ENCODE data around the gene ADARB2.

The ADARB2 gene

DNA sequence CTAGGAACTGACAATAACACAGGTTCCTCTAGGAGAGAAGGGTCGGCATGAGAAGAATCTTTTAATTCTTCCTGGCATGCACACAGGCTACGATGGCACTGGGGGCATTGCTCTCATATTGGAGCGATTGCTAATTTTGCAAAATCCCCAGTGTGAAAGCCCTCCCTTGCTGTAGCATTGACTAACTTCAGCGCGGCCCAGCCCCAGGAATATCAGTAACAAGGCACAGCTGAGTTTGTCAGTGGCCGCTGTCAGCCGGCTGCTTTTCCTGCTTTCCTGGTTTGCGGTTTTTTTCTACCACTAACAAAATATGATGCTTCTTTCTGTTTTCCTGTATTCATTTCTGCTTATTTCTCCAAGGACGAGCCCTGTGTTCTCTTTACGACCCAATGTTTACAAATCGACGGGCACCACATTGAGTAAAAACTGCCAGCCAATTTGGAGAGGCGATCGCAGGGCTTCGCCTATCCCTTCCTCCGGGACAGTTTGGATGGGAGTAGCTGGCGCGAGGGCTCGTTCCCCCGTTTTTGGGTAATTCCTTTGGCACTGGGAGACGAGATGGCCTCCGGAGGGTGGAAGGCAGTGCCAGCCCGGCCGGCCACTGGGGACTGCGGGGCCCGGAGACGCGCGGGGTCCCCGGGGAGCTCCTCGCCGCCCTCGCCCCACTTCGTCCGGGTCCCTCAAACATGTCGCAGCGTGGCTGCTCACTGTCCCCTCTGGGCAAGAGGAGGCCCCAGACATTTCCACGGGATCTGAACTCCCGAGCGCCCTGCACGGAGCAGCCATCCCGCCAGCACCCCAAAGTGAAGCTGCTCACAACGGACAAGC lies 967 bp downstream of the ADARB2 start:
- no peak for DNase-seq (ENCODE audit: low read depth, low spot score)

DNA sequence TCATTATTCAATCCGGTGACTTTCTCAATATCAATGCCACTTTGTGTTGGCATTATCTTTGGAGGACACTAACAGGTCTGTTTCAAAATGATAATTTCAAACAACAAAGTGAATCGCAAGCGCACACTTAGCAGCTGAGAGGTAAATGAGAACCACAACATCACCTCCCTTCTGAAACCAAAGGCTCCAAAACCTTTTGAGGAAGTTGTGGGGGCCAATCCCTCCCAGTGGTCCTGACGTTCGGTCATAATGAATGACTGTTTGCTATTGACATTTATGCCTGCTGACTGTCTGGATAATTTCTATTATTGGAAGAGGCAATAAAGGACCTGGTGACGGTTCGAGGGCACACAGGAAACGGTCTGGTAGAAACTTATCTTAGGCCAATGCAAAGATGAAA lies 1.8 kb downstream of the ADARB2 start:
- DNase-seq (ENCODE audit: low read depth, low spot score), result no peak

DNA sequence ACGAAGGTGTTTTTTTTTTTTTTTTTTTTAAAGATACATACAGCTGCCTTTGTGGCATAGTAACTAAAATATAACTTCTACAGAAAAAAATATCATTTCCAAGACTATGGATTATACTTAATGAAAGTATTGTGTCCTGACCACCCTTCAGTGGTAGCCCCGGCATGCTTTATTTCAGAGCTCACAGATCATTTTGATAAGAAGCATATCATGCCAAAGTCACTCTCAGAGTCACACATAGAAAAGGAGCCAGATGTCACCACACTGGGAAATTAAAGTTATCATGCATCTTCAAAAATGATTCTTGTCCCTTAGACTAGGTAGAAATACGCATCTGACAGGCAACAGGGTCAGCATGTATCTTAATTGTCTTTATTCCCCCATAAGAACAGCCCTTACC lies 3.0 kb downstream of the ADARB2 start:
- DNase-seq (ENCODE audit: low read depth, low spot score), result no peak

DNA sequence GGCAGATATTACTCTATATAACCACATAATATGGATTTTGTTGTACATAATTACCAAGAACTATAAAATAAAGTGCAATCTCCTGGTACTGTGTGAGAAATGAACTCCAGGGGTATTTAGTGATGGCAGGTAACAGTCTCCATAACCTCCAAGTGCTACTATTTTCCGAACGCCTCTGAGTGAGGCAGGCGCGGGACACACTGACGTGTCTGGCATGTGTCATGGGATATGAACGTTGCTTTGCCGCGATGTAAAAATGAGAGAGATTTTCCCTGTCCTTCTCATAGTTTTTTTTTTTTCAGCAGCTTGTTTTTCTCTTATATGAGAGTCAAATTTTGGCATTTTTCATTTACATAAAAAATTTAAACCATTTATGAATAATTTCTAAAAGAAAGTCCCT lies 3.6 kb downstream of the ADARB2 start:
- no peak for DNase-seq (ENCODE audit: low read depth, low spot score)

DNA sequence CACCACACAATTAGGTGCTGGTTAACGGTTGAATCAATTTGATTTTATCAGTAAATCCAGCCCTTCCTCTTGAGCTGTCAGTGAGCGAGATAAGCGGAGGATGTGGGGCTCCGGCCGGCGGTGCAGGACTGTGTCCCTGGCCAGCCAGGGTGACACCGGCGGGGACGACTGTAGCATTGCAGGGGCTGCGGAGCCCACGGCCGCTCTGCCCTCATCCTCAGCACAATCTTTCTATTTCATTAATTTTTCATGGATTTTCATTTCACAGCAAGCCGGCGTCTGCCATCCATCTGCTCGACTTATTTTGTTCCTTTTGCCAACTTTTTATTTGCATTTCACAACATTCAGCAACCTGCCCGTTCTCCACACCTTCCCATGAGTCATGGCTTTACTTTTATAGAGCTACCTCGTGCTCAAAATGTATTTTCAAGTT lies 4.7 kb downstream of the ADARB2 start:
- DNase-seq (ENCODE audit: low read depth, low spot score), result no peak

DNA sequence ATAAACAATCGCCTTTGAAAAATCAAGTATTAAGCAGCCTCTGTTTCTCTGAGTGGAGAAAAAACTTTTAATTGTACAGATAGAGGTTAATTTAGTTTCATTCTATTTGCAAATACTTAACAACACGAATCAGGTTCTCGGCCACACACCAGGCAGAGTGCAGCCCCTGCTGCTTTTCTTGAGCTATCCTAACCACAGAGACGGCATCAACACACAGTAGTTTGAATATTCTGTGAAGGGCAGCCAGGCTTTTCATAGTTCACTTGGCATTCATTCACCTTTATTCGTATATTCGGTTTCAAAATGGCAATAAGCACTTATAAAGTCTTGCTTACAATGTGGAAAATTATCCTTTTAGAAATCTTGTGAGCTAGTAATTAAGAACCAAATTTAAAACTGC lies 5.7 kb downstream of the ADARB2 start:
- no peak for DNase-seq (ENCODE audit: low read depth, low spot score)

DNA sequence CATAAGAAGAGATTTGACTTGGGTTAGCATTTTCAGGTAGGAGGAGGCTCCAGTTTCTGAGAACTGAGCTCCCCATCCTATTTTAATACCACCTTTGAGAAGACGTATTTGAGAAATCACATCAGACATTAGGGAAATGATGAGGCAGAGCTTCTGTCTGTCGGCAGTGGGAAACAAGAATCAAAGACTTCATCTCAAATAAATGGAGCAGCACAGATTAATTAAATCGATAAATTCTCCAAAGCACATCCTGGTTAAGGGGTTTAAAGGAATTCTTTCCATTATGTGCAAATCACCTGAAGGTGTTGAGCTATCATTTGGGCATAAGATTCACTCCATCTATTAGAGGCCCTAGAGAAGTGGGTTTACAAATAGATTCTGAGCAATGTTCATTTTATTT lies 7.6 kb downstream of the ADARB2 start:
- no peak for DNase-seq (ENCODE audit: low read depth, low spot score)

DNA sequence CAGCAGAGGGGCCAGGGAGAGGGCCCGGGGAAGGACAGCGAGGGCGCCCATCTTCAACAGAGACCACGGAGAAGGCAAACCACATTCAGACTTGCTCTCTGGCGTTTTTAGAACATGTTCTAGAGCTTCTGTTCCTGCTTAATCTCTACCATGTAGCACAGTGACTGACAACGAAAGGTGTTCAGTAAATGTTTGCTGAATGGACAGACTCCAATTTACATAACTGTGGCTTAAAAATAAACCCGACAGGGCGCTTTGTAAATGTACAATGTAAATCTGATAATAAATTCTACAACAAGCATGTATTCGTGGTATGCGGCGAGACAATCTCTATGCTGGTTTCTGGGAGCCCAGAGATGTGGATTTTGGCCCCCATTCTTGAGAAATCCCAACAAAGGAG lies 10.5 kb downstream of the ADARB2 start:
- DNase-seq (ENCODE audit: low read depth, low spot score), result no peak

DNA sequence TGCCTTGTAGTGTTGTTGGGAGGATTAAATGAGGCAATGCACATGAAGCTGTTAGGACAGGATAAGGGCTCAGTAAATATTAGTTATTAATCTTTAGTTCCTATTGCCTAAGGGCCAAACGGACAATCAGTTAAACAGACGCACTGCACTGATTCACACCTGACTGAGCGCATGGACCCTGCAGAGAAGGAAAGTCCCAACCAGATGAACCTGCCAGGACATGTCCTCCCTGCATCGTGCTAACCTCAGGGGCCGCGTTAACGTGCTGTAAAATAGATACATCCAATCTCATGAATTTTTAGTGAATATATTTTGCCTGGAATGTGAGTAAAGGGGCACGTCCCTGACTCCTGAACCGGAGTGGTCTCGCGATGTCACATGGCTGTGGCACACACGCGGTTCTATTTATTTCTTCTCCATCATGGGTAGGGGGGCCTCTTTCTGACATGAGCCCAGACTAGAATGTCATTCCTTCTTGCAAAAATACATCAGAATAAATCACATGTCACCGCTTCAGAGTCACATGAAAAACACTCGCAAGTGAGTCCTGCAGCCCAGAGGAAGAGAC lies 12.3 kb downstream of the ADARB2 start:
- DNase-seq (ENCODE audit: low read depth, low spot score), result no peak

DNA sequence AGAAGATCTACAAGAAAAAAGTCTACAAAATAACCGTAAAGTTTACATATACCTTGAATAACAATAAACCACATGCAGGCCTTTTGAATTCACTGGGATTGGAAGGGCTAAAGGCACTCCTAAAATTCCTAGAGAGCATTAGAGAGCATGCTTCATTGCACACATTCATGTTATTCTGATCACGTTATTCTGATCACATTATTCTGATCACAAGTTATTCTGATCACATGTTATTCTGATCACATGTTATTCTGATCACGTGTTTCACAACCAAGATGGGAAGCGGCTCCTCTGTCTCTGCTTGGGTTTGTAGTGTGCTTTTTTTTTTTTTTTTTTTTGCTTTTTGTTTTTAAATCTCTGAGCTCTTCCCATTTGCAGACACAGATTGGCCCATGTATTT lies 20.5 kb downstream of the ADARB2 start:
- DNase-seq (ENCODE audit: low read depth, low spot score), result no peak

DNA sequence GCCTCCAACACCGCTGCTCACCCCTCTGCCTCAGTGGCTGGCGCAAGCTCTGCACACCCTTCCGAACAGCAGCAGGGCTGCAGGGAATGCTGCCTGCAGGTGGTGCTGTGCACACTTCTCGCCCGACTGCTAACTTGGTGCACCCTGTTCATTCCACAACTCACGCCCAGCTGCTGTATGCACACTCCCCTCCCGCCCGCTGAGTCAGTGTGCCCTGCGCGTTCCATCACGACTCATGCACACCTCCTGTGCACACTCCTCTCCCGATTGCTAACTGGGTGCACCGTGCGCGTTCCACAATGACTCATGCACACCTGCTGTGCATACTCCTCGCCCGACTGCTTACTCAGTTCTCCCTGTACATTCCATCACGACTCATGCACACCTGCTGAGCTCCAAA lies 21.5 kb downstream of the ADARB2 start:
- DNase-seq (ENCODE audit: low read depth, low spot score), result no peak

DNA sequence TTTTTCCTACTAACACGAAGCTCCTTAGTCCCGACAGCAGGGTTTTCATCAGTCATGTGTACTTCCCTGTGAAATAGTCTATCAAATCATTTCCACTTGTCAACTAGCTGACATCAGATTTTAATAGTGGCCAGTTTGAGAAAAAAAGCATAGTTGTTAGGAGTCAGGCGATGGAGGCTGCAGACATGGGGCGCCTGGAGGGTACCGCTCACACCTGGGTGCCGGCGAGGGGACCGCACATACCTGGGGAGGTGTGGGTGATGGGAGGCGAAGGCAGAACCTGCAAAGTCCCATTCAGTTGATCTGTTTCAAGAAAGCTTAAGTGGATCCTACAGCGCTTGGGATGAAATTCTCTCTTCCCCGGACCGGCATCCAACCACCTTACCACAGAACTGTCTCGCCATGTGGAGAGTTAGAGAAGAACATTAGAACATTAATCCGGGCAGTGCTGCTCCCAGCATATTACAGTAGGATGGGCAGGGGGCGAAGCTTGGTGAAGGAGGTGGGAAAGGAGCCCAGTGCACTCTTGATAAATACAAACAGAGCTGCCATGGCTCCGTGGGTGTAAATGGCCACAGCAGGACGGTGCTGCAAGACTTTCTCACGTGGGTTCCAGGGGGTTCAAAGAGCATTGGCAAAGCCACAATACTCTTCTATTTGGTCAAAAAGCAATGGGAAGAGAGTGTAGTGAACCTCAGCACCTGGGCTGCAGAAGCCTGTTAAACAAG lies 24.2 kb downstream of the ADARB2 start:
- DNase-seq (ENCODE audit: low read depth, low spot score), result no peak

DNA sequence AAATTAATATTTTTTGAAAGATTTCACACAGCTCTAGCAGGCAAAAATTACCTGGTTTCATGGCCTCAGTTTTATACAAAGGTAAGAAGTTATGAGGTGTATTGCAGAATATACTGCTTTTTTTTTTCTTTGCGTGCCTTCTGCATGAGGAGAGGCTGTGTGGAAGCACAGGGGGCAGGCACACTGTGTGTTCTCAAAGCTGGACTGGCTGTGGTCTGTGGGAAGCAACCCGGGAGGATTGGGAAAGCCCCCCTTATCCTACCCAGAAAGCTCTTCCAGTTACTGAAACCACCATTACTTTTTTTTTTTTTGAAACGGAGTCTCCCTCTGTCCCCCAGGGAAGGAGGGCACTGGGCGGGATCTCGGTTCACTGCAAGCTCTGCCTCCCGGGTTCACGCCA lies 25.0 kb downstream of the ADARB2 start:
- DNase-seq (ENCODE audit: low read depth, low spot score), result no peak

DNA sequence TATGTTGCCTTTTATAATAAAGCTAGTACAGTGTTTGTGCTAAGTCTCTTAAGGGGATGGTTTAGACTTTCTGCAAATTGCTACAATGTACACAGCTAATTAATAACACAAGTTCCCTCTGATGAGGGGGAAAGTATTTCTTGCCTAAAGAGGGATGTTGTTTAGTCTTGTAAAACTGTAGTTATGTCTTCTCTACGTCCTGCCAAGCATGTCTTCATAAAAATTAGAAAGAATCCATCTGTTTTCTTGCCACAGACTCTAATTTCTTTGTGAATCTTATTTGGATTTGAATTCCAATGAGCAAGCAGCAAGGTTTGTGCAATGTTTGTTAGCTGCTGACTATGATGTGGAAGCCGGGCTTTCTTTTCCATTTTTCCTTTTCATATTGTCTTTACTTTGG lies 28.2 kb downstream of the ADARB2 start:
- DNase-seq (ENCODE audit: low read depth, low spot score), result no peak

DNA sequence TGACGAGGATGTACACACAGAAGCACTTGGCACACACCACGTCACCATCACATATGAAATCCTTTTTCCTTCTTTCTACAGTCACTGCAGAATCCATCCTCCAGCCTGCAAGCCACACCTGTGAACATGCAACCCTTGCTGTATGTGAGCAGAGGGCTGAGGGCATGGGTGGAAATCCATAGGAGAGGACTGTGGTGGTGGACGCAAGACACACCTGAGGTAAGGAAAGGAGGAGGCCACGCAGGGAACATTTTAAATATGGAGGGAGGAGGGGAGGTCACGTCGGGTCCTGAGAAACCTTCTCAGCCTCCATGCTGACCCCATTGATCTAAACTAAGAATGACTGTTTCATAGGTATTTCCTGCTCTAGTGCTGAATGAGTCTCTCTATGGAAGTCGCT lies 28.6 kb downstream of the ADARB2 start:
- no peak for DNase-seq (ENCODE audit: low read depth, low spot score)

DNA sequence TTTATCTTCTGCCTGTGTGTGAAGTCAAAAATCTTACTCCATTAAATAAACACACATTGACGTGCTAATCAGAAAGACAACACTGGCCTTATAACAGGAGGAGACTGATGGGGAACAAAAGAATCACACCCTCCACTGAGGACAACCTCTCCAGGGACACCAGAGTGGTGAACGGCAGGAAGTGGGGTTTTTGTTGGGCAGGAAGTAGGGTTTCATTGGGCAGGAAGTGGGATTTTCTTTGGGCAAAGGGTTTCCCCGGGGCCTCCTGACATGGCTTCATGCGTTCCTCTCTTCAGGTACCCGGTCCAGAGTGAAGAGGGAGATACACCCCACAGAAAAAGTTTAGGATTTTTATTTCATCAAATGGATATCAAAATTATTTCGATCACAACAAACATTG lies 30.6 kb downstream of the ADARB2 start:
- no peak for DNase-seq (ENCODE audit: low read depth, low spot score)

DNA sequence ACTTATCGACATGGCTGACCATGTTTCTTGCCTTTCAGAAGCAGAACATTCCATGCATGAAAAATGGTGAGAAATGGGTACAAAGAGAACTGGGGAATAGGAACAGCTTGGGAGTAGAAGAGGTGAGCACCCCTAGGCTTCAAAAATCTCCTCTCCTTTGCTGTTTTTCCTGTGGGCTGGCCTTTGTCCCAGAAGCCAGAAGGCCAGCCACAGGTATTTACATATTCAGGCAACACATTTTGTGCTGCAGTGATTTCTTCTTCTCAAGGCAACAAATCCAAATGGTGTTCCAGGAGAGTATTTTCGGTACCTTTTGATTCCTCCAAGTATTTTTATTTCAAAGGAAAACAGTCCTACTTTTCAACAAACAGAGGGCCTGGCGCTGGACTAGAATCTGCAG lies 31.1 kb downstream of the ADARB2 start:
- DNase-seq (ENCODE audit: low read depth, low spot score), result no peak

DNA sequence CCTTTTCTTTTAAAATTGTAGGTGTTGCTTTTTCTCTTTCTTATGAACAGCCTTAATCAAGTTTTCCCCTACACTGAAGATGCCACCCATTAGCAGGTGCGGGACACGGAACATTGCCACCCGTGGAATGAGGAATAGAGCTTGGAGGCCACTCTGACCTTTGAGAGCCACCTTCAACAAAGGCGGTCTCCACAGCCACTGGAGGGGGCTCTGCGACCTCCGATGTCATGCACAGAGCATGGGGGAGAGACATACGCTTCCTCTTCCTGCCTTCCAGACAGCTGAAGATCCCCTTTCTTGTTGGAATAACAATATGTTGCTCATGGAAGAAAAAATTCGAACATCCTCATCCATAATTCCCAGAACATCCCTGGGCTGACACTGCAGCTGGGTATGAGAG lies 39.1 kb downstream of the ADARB2 start:
- DNase-seq (ENCODE audit: low read depth, low spot score), result no peak

DNA sequence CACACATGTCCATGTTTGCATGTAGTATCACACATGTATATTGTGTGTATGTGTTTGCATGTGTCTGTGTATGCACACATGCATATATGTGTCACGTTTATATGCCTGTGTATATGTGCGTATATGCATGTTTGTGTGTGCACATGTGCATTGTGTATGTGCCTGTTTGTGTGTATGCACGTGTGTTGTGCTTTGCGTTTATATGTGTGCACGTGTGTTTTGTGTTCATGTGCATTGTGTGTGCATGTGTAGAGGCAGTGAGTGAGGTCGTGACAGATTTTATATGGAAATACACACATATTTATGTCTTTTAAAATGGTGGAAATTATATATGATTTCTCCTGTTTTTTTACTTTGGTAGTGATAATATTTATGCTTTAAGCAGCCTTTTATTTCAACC lies 41.2 kb downstream of the ADARB2 start:
- DNase-seq (ENCODE audit: low read depth, low spot score), result no peak

DNA sequence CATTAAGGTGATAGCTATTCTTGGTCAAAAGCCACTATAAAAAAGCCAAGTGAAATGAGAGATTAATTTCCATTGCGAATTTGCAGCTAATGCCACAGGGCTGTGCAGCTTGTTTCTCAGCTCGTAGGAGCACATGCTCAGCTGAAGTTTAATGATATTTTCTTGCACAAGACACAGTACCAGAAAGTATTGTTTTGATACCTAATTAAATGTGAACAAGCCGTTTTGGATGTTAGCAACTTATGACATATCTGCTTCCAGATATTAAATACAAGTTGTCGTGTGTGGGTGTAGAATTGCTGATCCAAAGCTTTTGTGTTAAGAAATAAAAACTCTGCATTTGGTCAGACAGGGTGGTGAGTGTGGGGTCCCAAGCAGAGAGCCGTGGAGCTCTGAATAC lies 47.2 kb downstream of the ADARB2 start:
- DNase-seq (ENCODE audit: low read depth, low spot score), result no peak

DNA sequence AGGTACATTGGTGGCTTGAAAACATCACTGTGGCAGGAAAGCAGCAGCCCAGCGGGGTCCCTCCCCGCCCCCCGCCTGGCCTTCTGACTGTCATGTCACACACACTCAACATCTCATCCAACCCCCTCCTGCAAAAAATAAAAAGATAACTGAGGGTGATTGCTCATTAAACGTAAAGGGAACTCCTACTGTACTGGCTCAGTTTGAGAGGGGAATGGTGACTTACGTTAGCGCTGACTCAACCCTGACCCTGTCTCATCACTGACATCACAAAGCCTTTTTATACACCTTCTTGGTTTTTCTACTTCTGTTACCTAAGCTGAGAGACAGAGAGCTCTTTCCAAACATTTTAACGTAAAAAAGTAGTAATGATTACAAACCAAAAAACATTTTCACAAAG lies 48.8 kb downstream of the ADARB2 start:
- no peak for DNase-seq (ENCODE audit: low read depth, low spot score)

DNA sequence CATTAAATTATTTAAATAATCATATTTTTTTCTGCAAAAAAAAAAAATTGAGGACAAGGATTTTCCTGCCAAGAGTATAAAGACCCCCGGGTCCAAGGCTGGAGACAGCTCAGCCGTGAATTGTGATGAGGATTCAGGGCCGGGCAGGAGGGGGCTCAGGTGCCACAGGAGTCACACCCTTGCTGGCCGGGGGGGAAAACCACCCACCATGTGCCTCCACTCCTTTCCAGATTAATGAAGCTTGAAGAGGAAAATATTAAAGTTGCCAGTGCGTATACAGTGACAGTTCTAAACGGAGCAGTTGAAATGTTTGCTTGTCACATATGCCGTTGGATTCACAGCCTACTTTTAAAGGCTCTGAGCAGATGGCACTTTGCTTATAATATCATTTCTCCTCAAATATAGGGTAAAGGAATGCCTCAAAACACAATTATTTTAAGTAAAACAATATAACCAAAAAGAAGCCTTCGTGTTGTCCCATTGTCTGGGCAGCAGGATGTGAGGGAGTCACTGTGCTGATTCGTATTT lies 49.6 kb downstream of the ADARB2 start:
- DNase-seq (ENCODE audit: low read depth, low spot score), result no peak

DNA sequence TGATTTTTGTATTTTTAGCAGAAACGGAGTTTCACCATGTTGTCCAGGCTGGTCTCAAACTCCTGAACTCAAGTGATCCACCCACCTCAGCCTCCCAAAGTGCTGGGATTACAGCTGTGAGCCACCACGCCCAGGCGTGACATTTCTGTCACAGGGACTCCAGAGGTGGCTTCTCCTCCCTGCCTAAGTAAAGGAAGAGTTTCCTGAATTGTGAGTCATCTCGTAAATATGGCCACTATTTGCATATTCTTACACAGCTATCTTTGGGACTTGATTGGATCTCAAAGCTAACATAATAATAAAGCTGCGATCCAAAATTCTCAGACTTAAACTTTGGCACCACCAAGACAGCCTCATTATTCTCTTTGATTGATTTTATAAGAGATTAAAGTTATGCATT lies 50.1 kb downstream of the ADARB2 start:
- no peak for DNase-seq (ENCODE audit: low read depth, low spot score)
